Karpas-422 (cell line): ENCODE data around the gene ACP2. TPM values are rescaled to one million over a fixed set of nuclear protein-coding genes. Genes with fewer than 3 reads are reported as not detected.

Experiments
- DNase-seq: peaks from one replicate; pipeline ENCODE4 v3.0.0-alpha.2; 2015
- H2AFZ ChIP-seq: fragments of 200-600 bp; sonication (generic); 2 replicates; pipeline ENCODE4 v1.6.1; 2014; ENCODE audit warnings: antibody characterized with exemption, low read length, mixed read lengths
- H3K27ac ChIP-seq: fragments of 200-600 bp; sonication (generic); 2 replicates; pipeline ENCODE4 v1.5.1; 2014; ENCODE audit warnings: mild to moderate bottlenecking, low read length, moderate library complexity
- H3K27me3 ChIP-seq: fragments of 200-600 bp; sonication (generic); 2 replicates; pipeline ENCODE4 v1.6.1; 2014; ENCODE audit warnings: low read length, mixed read lengths
- H3K36me3 ChIP-seq: fragments of 200-600 bp; sonication (generic); 2 replicates; pipeline ENCODE4 v1.6.1; 2014; ENCODE audit warnings: low read length, mixed read lengths; ENCODE audit not compliant: insufficient read depth
- H3K4me1 ChIP-seq: fragments of 200-600 bp; sonication (generic); 2 replicates; pipeline ENCODE4 v1.6.1; 2014; ENCODE audit warnings: mild to moderate bottlenecking, low read length, mixed read lengths
- H3K4me2 ChIP-seq: fragments of 200-600 bp; sonication (generic); 2 replicates; pipeline ENCODE4 v1.6.1; 2014; ENCODE audit warnings: low read length, low read depth, mild to moderate bottlenecking; ENCODE audit not compliant: poor library complexity, severe bottlenecking
- H3K4me3 ChIP-seq: fragments of 200-600 bp; sonication (generic); 2 replicates; pipeline ENCODE4 v1.5.1; 2014; ENCODE audit warnings: mild to moderate bottlenecking, antibody characterized with exemption, low read length, mixed read lengths
- H3K79me2 ChIP-seq: fragments of 200-600 bp; sonication (generic); 2 replicates; pipeline ENCODE4 v1.6.1; 2014; ENCODE audit warnings: mild to moderate bottlenecking, low read length, mixed read lengths
- H3K9ac ChIP-seq: fragments of 200-600 bp; sonication (generic); 2 replicates; pipeline ENCODE4 v1.6.0; 2014; ENCODE audit warnings: low read length
- H3K9me2 ChIP-seq: fragments of 200-600 bp; sonication (generic), shearing (Covaris generic); replicated peaks from 2 replicates; pipeline ENCODE4 v1.6.0; 2014; ENCODE audit warnings: mild to moderate bottlenecking, low read length, moderate library complexity; ENCODE audit not compliant: insufficient read depth
- H3K9me3 ChIP-seq: fragments of 300-700, 200-600 bp; sonication (generic); 2 replicates; pipeline ENCODE4 v1.6.1; 2014; ENCODE audit warnings: low read length, mixed read lengths
- H4K20me1 ChIP-seq: fragments of 200-600 bp; sonication (generic); 2 replicates; pipeline ENCODE4 v1.6.1; 2014; ENCODE audit warnings: mild to moderate bottlenecking, antibody characterized with exemption, low read length, low read depth; ENCODE audit not compliant: insufficient read depth
- total RNA-seq: library from RNA; depleted of rRNA; stranded (reverse); fragments of >200 nt; shearing (Covaris generic); gene quantifications from 2 replicates; pipeline ENCODE4 v1.2.3, GENCODE V29; 2014; ENCODE audit warnings: low replicate concordance

Gene ACP2
- total RNA-seq, 1 experiment from 2014 or later = 20.7 TPM

DNA sequence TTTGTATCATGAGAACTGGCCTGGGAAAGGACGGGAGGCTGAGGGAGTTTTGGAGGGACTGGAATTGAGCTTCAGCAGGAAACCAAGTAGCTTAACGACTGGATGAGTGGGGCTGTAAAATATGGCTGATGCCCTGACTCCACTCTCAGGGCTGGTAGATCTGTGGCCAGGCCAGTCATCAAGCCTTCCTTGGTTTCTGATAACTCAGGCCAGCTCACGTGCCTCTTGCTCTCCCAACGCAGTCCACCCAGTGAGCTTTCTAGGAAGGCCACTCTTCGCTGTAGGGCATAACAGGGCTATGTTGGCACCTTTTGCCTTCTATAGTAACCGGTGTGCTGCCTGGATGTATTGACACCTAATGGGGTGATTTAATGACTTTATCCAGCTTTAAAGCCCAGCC lies 15.5 kb upstream of the ACP2 start:
- Histone ChIP-seq H3K4me2 (no peak overlapping the region), H3K4me3 (no peak overlapping the region), H4K20me1 (no peaks in the 10 kb centered on the region), H3K36me3 (no peaks in the 10 kb centered on the region), H2AFZ (no peak overlapping the region), H3K79me2 (no peaks in the 10 kb centered on the region), H3K9me3 (no peaks in the 10 kb centered on the region), H3K27me3 (no peaks in the 10 kb centered on the region), H3K9me2 (no peaks in the 10 kb centered on the region), H3K27ac (no peak overlapping the region), H3K9ac (no peak overlapping the region), H3K4me1 (peaks cover 32% of the 10 kb centered on the region)
- DNase-seq = no peak

DNA sequence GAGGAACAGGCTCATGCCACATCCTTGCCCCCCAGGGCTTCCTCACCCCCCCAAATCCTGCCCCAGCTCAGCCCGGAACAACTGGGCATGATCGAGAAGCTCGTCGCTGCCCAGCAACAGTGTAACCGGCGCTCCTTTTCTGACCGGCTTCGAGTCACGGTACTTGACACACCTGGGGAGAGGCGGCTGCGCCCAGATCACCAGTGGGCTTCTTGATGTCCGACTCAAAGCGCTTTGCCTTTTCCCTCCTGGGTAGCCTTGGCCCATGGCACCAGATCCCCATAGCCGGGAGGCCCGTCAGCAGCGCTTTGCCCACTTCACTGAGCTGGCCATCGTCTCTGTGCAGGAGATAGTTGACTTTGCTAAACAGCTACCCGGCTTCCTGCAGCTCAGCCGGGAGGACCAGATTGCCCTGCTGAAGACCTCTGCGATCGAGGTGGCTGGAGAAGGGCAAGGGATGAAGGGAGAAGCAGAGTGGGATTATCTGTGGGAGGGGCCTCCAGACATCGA lies 12.7 kb upstream of the ACP2 start:
- no peaks in the 10 kb centered on the region for H3K79me2 ChIP-seq
- no peaks in the 10 kb centered on the region for H3K9me2 ChIP-seq
- H3K4me3 ChIP-seq = no peak overlapping the region
- H3K27ac ChIP-seq = no peak overlapping the region
- peaks cover 25% of the 10 kb centered on the region for H3K4me1 ChIP-seq
- H3K9ac ChIP-seq = no peak overlapping the region
- no peaks in the 10 kb centered on the region for H3K9me3 ChIP-seq
- no peaks in the 10 kb centered on the region for H4K20me1 ChIP-seq
- DNase-seq = no peak
- H3K4me2 ChIP-seq = no peak overlapping the region
- H3K27me3 ChIP-seq = no peaks in the 10 kb centered on the region
- no peak overlapping the region for H2AFZ ChIP-seq
- no peaks in the 10 kb centered on the region for H3K36me3 ChIP-seq

DNA sequence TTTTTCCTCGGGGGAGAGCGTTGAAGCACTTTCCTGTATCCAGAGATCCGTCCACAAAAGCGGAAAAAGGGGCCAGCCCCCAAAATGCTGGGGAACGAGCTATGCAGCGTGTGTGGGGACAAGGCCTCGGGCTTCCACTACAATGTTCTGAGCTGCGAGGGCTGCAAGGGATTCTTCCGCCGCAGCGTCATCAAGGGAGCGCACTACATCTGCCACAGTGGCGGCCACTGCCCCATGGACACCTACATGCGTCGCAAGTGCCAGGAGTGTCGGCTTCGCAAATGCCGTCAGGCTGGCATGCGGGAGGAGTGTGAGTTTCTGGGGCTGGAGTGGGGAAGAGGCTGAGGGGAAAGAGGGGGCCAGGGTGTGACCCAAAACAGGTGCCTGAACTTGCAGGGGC lies 11.8 kb upstream of the ACP2 start:
- Histone ChIP-seq H3K4me2 (no peak overlapping the region), H3K36me3 (no peaks in the 10 kb centered on the region), H2AFZ (no peak overlapping the region), H3K9ac (no peak overlapping the region), H4K20me1 (no peaks in the 10 kb centered on the region), H3K9me2 (no peaks in the 10 kb centered on the region), H3K4me3 (no peak overlapping the region), H3K27me3 (no peaks in the 10 kb centered on the region), H3K79me2 (no peaks in the 10 kb centered on the region), H3K9me3 (no peaks in the 10 kb centered on the region), H3K27ac (no peak overlapping the region), H3K4me1 (peaks cover 16% of the 10 kb centered on the region)
- DNase-seq = no peak

DNA sequence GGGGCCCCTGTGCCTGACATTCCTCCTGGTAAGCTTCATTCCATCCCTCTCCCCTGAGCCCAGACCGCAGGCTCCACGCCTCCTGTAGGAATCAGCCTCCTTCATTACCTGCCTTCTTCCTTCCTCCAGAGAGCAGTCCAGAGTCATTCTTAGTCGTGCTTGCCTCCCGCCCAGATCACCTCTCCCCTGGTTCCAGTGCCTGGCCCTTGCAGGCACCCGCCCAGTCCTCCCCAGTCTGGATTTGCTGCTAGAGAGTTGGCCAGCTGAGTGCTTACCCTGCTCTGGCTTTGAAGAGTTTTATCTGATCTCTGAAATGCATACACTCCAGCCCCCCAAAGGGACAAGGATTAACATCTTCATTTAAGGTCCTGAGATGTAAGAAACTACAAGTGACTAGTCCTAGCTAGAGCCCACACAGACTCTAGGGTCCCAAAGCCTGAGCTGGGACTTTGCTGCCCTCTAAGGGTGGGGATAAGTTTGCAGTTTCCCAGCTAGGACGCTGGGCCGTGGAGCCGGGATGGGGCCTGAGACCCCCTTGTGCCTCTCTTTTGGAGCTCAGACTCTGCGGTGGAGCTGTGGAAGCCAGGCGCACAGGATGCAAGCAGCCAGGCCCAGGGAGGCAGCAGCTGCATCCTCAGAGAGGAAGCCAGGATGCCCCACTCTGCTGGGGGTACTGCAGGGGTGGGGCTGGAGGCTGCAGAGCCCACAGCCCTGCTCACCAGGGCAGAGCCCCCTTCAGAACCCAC lies 10.8 kb upstream of the ACP2 start:
- Histone ChIP-seq H3K9ac (no peak overlapping the region; the same call in 1 of the 2 replicates), H3K4me1 (peaks cover 13% of the 10 kb centered on the region), H3K4me2 (no peak overlapping the region), H3K9me2 (no peaks in the 10 kb centered on the region), H3K27me3 (no peaks in the 10 kb centered on the region), H3K9me3 (no peaks in the 10 kb centered on the region), H2AFZ (no peak overlapping the region; the same call in 1 of the 2 replicates), H3K27ac (no peak overlapping the region), H3K4me3 (no peak overlapping the region), H3K36me3 (no peaks in the 10 kb centered on the region), H3K79me2 (no peaks in the 10 kb centered on the region), H4K20me1 (no peaks in the 10 kb centered on the region)
- DNase-seq = peak; percentile 84

DNA sequence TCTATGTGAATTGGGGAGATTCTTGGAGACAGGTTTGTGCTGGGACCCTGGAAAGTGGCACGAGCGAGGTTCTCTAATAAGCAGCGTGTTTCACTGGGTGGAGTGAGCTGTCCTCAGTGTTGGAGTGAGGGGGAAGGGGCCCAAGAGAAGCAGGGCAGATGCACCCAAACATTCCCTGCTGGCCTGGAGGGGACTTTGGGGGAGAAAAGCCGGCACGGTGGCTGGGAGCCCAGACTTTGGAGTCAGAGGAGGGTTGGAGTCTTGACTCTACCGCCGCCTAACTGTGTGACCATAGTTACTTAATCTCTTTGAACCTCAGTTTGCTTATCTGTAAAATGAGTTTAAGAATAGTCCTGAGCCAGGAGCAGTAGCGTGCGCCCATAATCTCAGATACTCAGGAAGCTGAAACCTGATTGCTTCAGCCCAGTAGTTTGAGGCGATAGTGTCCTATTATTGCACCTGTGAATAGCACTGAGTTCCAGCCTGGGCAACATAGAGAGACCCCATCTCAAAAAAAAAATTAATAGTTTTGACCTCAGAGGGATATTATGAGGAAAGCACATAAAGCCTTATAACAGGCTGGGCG lies 9.8 kb upstream of the ACP2 start:
- no peak for DNase-seq
- no peaks in the 10 kb centered on the region for H3K9me2 ChIP-seq
- H3K4me2 ChIP-seq = no peak overlapping the region
- 0 out of 2 replicates have a peak, but pooled peaks cover 4% of the 10 kb centered on the region for H3K79me2 ChIP-seq
- no peaks in the 10 kb centered on the region for H3K27me3 ChIP-seq
- H3K4me1 ChIP-seq = peaks cover 13% of the 10 kb centered on the region
- no peaks in the 10 kb centered on the region for H3K9me3 ChIP-seq
- no peak overlapping the region for H3K9ac ChIP-seq
- no peak overlapping the region for H3K27ac ChIP-seq
- no peak overlapping the region for H2AFZ ChIP-seq
- no peaks in the 10 kb centered on the region for H4K20me1 ChIP-seq
- no peak overlapping the region for H3K4me3 ChIP-seq
- no peaks in the 10 kb centered on the region for H3K36me3 ChIP-seq

DNA sequence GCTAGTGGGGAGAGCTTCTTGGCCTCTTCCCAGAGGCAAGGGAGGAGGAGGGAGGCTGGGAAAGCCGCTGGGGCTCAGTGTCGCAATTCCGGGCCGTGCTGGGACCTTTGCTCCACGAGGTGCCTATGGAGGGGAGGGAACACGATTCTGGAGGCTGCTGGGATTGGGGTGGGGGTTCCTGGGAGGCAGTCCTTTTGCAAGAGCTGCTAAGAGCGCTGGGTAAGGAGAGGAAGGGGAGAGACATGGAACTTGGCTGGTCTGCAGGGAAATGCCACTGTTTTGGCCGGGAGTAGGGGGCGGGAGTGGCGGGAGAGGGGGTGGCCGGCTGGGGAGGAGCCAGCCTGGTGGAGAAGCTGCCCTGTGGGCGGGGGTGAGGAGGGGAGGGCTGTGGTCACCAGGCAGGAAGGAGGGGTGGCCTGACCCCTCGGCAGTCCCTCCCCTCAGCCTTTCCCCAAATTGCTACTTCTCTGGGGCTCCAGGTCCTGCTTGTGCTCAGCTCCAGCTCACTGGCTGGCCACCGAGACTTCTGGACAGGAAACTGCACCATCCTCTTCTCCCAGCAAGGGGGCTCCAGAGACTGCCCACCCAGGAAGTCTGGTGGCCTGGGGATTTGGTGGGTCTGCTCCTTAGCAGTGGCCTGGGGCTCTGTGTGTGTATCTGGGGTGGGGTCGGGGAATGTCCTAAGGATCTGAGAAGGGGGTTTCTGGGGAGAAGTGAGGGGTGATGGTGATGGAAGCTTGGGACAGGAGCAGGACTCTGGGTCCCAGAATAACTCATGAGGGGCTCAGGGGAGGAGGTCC lies 9.1 kb upstream of the ACP2 start, which contains the start of gene NR1H3:
NR1H3 (plus strand) TSS at position 480 of the 800 bp plus-strand sequence. CDS start 1,221 bp downstream, outside the sequence.
- Histone ChIP-seq H3K4me1 (peaks cover 13% of the 10 kb centered on the region), H3K4me2 (no peak within 1 kb of the TSS), H3K9me3 (no peaks in the 10 kb centered on the region), H4K20me1 (no peaks in the 10 kb centered on the region), H3K27ac (no peak within 1 kb of the TSS), H3K9ac (peak within 1 kb of the TSS; percentile 25), H2AFZ (no peak within 1 kb of the TSS), H3K79me2 (0 out of 2 replicates have a peak, but pooled peaks cover 7% of the 10 kb centered on the region), H3K36me3 (no peaks in the 10 kb centered on the region), H3K9me2 (no peaks in the 10 kb centered on the region), H3K27me3 (no peaks in the 10 kb centered on the region), H3K4me3 (no peak within 1 kb of the TSS)
- peak; percentile 69 for DNase-seq

DNA sequence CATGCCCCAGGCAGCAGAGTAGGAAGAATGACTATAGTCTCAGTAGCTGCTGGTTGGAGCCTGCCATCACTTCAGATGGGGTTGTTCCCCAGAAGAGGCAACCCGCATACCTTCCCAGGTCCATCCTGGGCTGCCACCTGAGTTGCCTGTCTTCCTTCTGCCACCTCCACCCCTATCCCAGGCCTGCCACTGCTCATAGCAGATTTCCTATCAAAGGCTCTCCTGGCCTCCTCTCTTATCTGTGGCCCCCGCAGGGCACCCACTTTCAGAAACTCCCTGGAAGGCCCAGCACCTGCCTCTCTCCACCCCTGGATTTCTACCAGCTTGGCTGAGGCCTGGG lies 8.5 kb upstream of the ACP2 start:
- Histone ChIP-seq H4K20me1 (no peaks in the 10 kb centered on the region), H3K36me3 (no peaks in the 10 kb centered on the region), H3K9me3 (no peaks in the 10 kb centered on the region), H3K27me3 (no peaks in the 10 kb centered on the region), H3K9me2 (no peaks in the 10 kb centered on the region), H3K4me1 (peaks cover 13% of the 10 kb centered on the region), H3K4me3 (no peak overlapping the region), H3K9ac (peak overlapping the region; percentile 25; the same call in 1 of the 2 replicates), H2AFZ (no peak overlapping the region), H3K79me2 (peaks cover 7% of the 10 kb centered on the region; the same call in 1 of the 2 replicates), H3K4me2 (no peak overlapping the region), H3K27ac (no peak overlapping the region)
- no peak for DNase-seq

DNA sequence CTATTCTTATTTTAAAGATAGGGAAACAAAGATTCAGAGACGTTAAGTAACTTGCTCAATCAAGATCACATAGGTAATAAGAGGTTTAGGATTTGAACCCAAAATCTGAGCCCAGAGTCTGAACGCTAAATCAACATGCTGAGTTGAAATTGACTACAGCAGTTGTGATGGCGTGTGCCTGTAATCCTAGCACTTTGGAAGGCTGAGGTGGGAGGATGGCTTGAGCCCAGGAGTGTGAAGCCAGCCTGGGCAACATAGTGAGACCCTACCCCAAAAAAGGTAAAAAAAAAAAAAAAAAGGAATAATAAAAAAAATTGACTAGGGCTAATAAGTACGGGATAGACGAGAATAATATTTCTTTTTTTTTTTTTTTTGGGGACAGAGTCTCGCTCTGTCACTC lies 7.8 kb upstream of the ACP2 start:
- H3K9me3 ChIP-seq = no peaks in the 10 kb centered on the region
- DNase-seq = no peak
- no peak overlapping the region for H2AFZ ChIP-seq
- no peaks in the 10 kb centered on the region for H3K36me3 ChIP-seq
- H3K9ac ChIP-seq = no peak overlapping the region
- H3K27me3 ChIP-seq = no peaks in the 10 kb centered on the region
- H3K9me2 ChIP-seq = no peaks in the 10 kb centered on the region
- no peak overlapping the region for H3K27ac ChIP-seq
- no peaks in the 10 kb centered on the region for H4K20me1 ChIP-seq
- H3K4me1 ChIP-seq = peaks cover 13% of the 10 kb centered on the region
- peaks cover 14% of the 10 kb centered on the region; the same call in 1 of the 2 replicates for H3K79me2 ChIP-seq
- no peak overlapping the region for H3K4me3 ChIP-seq
- no peak overlapping the region for H3K4me2 ChIP-seq
